SK-N-MC (cell line): Measurements from ENCODE around the gene TLDC2.

Experiments used
- FOXP2 ChIP-seq: optimal IDR thresholded peaks from 2 replicates; pipeline ENCODE3; 2011; ENCODE audit warnings: mild to moderate bottlenecking, moderate library complexity; ENCODE audit not compliant: insufficient read depth; ENCODE audit errors: extremely low read length, control extremely low read depth
- POLR2AphosphoS5 ChIP-seq: IDR thresholded peaks from 2 replicates; pipeline ENCODE4 v1.6.1; 2012; ENCODE audit warnings: mild to moderate bottlenecking, low read depth, low read length, borderline replicate concordance

- TF ChIP-seq POLR2AphosphoS5 (peak; percentile 50; the same call in 1 of the 2 replicates), FOXP2 (no peak)
These were observed 40.3 kb upstream of the TLDC2 start for GRCh38 chr20:36835453-36836198.
